ENCODE data around the gene FKBP14. TPM values are rescaled to one million over a fixed set of nuclear protein-coding genes. Genes with fewer than 3 reads are reported as not detected.

The FKBP14 gene
- total RNA-seq, 1 experiment from 2014 or later = 11.5 TPM

- Mint-ChIP-seq H3K27ac (no peak overlapping the region), H3K4me1 (peaks cover 6 to 7% of the 10 kb centered on the region in 2 experiments), H3K9me3 (peaks cover 34 to 45% of the 10 kb centered on the region in 2 experiments), H3K36me3 (ENCODE audit: insufficient read depth in 1 of 3, low read depth in 3 of 3) (peaks cover 8 to 14% (median 10%) of the 10 kb centered on the region in 3 experiments; a peak in 5 of 7 replicates), H3K4me3 (no peak overlapping the region), H3K27me3 (ENCODE audit: low read depth) (peaks cover 6% of the 10 kb centered on the region; the same call in 1 of the 2 replicates)
- H2BK5ac ChIP-seq (ENCODE audit: insufficient read length, low read length) = no peak overlapping the region
- no peak overlapping the region for H3K14ac ChIP-seq (ENCODE audit: insufficient read depth, low read length)
- no peak overlapping the region for H3K56ac ChIP-seq (ENCODE audit: insufficient read length, low read depth, low read length)
- no peak overlapping the region for H2BK20ac ChIP-seq (ENCODE audit: low read depth, low read length, poor library complexity, severe bottlenecking)
- no peaks in the 10 kb centered on the region; the same call in 1 of the 2 replicates for H3K4me1 ChIP-seq (ENCODE audit: insufficient read depth, low read length)
- no peak overlapping the region for H3K18ac ChIP-seq (ENCODE audit: insufficient read length, low read depth, low read length)
- H2BK15ac ChIP-seq (ENCODE audit: low read depth, low read length) = no peak overlapping the region
- H3K27me3 ChIP-seq (ENCODE audit: insufficient read depth, low read length) = no peaks in the 10 kb centered on the region
- H3K79me2 ChIP-seq (ENCODE audit: insufficient read depth, low read length) = no peaks in the 10 kb centered on the region
- peaks cover 5% of the 10 kb centered on the region for H3K9me3 ChIP-seq (ENCODE audit: control insufficient read depth, low read depth, low read length)
- H2AK5ac ChIP-seq (ENCODE audit: insufficient read length, low read length) = no peak overlapping the region
- H2BK12ac ChIP-seq (ENCODE audit: insufficient read length, low read depth, low read length) = no peak overlapping the region
- TF ChIP-seq, protein P1, sequence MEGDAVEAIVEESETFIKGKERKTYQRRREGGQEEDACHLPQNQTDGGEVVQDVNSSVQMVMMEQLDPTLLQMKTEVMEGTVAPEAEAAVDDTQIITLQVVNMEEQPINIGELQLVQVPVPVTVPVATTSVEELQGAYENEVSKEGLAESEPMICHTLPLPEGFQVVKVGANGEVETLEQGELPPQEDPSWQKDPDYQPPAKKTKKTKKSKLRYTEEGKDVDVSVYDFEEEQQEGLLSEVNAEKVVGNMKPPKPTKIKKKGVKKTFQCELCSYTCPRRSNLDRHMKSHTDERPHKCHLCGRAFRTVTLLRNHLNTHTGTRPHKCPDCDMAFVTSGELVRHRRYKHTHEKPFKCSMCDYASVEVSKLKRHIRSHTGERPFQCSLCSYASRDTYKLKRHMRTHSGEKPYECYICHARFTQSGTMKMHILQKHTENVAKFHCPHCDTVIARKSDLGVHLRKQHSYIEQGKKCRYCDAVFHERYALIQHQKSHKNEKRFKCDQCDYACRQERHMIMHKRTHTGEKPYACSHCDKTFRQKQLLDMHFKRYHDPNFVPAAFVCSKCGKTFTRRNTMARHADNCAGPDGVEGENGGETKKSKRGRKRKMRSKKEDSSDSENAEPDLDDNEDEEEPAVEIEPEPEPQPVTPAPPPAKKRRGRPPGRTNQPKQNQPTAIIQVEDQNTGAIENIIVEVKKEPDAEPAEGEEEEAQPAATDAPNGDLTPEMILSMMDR (conservative IDR thresholded peaks at IDR 0.05) = no peak
- no peak overlapping the region for H3K9ac ChIP-seq (ENCODE audit: extremely low read depth, insufficient read length, low read length)
- no peak overlapping the region for H3K4ac ChIP-seq (ENCODE audit: low read depth, low read length)
- no peak overlapping the region for H4K91ac ChIP-seq (ENCODE audit: insufficient read length, low read depth, low read length)
- no peak for DNase-seq
- no peak overlapping the region for H2AFZ ChIP-seq (ENCODE audit: low read length)
- H3K79me1 ChIP-seq (ENCODE audit: insufficient read depth, low read depth, low read length, poor library complexity, severe bottlenecking) = no peaks in the 10 kb centered on the region
- no peak overlapping the region for H3K4me2 ChIP-seq (ENCODE audit: insufficient read depth, insufficient read length, low read length)
- no peak overlapping the region for H3K27ac ChIP-seq (ENCODE audit: insufficient read length, low read depth, low read length)
- H4K5ac ChIP-seq (ENCODE audit: insufficient read length, low read depth, low read length) = no peak overlapping the region
- no peak overlapping the region for H3K23ac ChIP-seq (ENCODE audit: insufficient read length, low read depth, low read length)
- H4K20me1 ChIP-seq (ENCODE audit: control insufficient read depth, insufficient read depth, insufficient read length) = no peaks in the 10 kb centered on the region
- no peak overlapping the region for H3T11ph ChIP-seq (ENCODE audit: low read length)
- no peak overlapping the region for H4K8ac ChIP-seq (replicated peaks; ENCODE audit: insufficient read length, low read depth, low read length)
- H2BK120ac ChIP-seq (ENCODE audit: low read depth, low read length, poor library complexity, severe bottlenecking) = no peak overlapping the region
- no peaks in the 10 kb centered on the region for H3K23me2 ChIP-seq (ENCODE audit: insufficient read length, low read depth, low read length, poor library complexity, severe bottlenecking)
Observed at GRCh38 chr7:29995652-29996051, 30.9 kb downstream of the FKBP14 start.

Data from H9 (cell line).